HepG2 (cell line): Measurements from ENCODE around the gene CACNA2D3.

ENCODE experiments used
- CTCF ChIP-seq: sonication (generic); formaldehyde crosslinking; IDR thresholded peaks from 2 replicates; pipeline ENCODE4 v1.5.0; 2020; ENCODE audit warnings: mild to moderate bottlenecking, missing genetic modification reagents, moderate library complexity
- EHMT2 ChIP-seq: fragments of 200-600 bp; sonication (generic); IDR thresholded peaks from 2 replicates; pipeline ENCODE4 v1.7.0; 2017; ENCODE audit warnings: antibody characterized with exemption, low read depth, low read length, borderline replicate concordance
- ELF4 ChIP-seq: sonication (generic); formaldehyde crosslinking; IDR thresholded peaks from 2 replicates; pipeline ENCODE4 v1.5.0; 2020; ENCODE audit warnings: missing genetic modification reagents, mild to moderate bottlenecking, moderate library complexity, borderline replicate concordance
- IRF1 ChIP-seq: sonication (generic); formaldehyde crosslinking; IDR thresholded peaks from 2 replicates; pipeline ENCODE4 v1.4.0; 2020; ENCODE audit warnings: low read depth, mild to moderate bottlenecking, missing genetic modification reagents
- KMT2A ChIP-seq: sonication (generic); formaldehyde crosslinking; IDR thresholded peaks from 2 replicates; pipeline ENCODE4 v1.4.0; 2020; ENCODE audit warnings: missing genetic modification reagents
- NFYC ChIP-seq: IDR thresholded peaks from 2 replicates; pipeline ENCODE4 v1.6.1; 2016; ENCODE audit warnings: missing genetic modification reagents, missing compliant biosample characterization
- TCF12 ChIP-seq, 2 experiments: fragments of 450-650 bp in 1 of 2; sonication (generic) in 1 of 2; formaldehyde crosslinking in 1 of 2; IDR thresholded peaks; 2 replicates each; pipeline versions ENCODE4 v1.6.1 to v1.8.0; 2017 to 2022; ENCODE audit warnings: antibody characterized with exemption in 1 of 2, mild to moderate bottlenecking in 1 of 2, missing genetic modification reagents in 1 of 2, moderate library complexity in 1 of 2
- ZFP36 ChIP-seq: fragments of 150-350 bp; IDR thresholded peaks from 2 replicates; pipeline ENCODE4 v1.6.1; 2018; ENCODE audit warnings: borderline replicate concordance, low read length, low read depth; ENCODE audit not compliant: partially characterized antibody
- TF ChIP-seq, protein P1 (sequence below): IDR thresholded peaks from 2 replicates; pipeline ENCODE4 v1.6.1; 2016; ENCODE audit warnings: missing biosample characterization, missing genetic modification reagents, low read depth
- TF ChIP-seq, protein P2 (sequence below): sonication (generic); formaldehyde crosslinking; IDR thresholded peaks from 2 replicates; pipeline ENCODE4 v1.8.0; 2022; ENCODE audit warnings: missing genetic modification reagents, mild to moderate bottlenecking, moderate library complexity, borderline replicate concordance
- TF ChIP-seq, protein P3 (sequence below): sonication (generic); formaldehyde crosslinking; IDR thresholded peaks from 2 replicates; pipeline ENCODE4 v1.5.0; 2020; ENCODE audit warnings: missing genetic modification reagents, mild to moderate bottlenecking, borderline replicate concordance

DNA sequence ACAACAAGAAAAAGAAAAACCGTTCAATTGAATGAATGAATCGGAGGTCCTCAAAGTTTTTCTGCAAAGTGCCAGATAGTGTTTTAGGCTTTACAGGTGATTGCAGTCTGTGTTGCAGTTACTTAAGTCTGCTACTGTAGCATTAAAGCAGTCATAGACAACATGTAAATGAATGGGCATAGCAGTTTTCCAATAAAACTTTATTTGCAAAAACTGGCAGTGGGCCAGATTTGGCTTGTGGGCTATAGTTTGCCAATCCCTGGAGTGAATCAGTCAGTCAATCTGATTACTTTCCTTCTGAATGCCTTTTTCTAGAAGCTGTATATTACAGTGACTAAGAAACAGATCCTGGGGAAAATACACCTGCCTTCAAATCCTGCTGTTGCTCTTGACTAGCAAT, 562.9 kb downstream of the CACNA2D3 start:
- TF ChIP-seq TCF12 (IDR thresholded peaks at IDR 0.05) = no peak
- TF ChIP-seq TCF12 (CRISPR knock-in tag; IDR thresholded peaks at IDR 0.05) = no peak
- TF ChIP-seq IRF1 (CRISPR knock-in tag) = no peak
- no peak for TF ChIP-seq KMT2A (CRISPR knock-in tag)
- no peak for TF ChIP-seq ELF4 (CRISPR knock-in tag)
- TF ChIP-seq, protein P1, sequence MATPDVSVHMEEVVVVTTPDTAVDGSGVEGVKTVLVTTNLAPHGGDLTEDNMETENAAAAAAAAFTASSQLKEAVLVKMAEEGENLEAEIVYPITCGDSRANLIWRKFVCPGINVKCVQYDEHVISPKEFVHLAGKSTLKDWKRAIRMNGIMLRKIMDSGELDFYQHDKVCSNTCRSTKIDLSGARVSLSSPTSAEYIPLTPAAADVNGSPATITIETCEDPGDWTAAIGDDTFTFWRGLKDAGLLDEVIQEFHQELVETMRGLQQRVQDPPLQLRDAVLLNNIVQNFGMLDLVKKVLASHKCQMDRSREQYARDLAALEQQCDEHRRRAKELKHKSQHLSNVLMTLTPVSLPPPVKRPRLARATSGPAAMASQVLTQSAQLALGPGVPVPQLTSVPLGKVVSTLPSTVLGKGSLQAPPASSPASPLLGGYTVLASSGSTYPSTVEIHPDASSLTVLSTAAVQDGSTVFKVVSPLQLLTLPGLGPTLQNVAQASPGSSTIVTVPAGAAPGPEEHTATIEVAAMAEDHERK (CRISPR knock-in tag) = no peak
- no peak for TF ChIP-seq ZFP36
- TF ChIP-seq EHMT2 = no peak
- TF ChIP-seq, protein P2, sequence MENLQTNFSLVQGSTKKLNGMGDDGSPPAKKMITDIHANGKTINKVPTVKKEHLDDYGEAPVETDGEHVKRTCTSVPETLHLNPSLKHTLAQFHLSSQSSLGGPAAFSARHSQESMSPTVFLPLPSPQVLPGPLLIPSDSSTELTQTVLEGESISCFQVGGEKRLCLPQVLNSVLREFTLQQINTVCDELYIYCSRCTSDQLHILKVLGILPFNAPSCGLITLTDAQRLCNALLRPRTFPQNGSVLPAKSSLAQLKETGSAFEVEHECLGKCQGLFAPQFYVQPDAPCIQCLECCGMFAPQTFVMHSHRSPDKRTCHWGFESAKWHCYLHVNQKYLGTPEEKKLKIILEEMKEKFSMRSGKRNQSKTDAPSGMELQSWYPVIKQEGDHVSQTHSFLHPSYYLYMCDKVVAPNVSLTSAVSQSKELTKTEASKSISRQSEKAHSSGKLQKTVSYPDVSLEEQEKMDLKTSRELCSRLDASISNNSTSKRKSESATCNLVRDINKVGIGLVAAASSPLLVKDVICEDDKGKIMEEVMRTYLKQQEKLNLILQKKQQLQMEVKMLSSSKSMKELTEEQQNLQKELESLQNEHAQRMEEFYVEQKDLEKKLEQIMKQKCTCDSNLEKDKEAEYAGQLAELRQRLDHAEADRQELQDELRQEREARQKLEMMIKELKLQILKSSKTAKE (CRISPR knock-in tag) = no peak
- TF ChIP-seq, protein P3, sequence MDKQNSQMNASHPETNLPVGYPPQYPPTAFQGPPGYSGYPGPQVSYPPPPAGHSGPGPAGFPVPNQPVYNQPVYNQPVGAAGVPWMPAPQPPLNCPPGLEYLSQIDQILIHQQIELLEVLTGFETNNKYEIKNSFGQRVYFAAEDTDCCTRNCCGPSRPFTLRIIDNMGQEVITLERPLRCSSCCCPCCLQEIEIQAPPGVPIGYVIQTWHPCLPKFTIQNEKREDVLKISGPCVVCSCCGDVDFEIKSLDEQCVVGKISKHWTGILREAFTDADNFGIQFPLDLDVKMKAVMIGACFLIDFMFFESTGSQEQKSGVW = no peak
- no peak for TF ChIP-seq CTCF (CRISPR knock-in tag)
- TF ChIP-seq NFYC (CRISPR knock-in tag) = no peak
